ENCODE measurements around the gene BSPRY. TPM values are rescaled to one million over a fixed set of nuclear protein-coding genes. Genes with fewer than 3 reads are reported as not detected.
"Not testable (repeated sequence)": the region's sequence is repeated elsewhere in the genome, so short reads cannot be mapped to it uniquely, and the experiment has no call there.

BSPRY gene
- total RNA-seq, 1 donor = 0.42 TPM

DNA sequence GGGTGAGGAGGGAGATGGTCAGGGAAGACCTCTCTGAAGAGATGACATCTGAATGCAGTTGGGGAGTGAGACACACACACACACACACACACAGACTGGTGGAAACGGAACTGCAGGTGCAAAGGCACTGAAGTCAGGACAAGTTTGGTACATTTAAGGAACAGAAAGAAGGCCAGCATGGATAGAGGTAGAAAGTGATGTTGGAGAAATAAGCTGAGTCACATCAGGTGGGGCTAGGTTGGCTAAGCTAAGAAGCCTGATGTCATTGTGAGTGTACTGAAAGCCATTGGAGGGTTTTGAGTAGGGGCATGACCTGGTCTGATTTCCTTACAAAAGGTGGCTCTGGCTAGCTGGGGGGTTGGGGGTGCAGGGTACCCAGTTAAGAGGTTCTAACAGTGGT, 3.1 kb downstream of the BSPRY start:
- Histone ChIP-seq H3K4me3 (ENCODE audit: low read length) (no peak overlapping the region), H3K9me3 (ENCODE audit: low read depth, low read length) (no peaks in the 10 kb centered on the region), H3K27me3 (ENCODE audit: insufficient read depth, low read length) (peaks cover 10% of the 10 kb centered on the region), H3K4me1 (ENCODE audit: insufficient read depth, low read length) (peaks cover 22% of the 10 kb centered on the region)

DNA sequence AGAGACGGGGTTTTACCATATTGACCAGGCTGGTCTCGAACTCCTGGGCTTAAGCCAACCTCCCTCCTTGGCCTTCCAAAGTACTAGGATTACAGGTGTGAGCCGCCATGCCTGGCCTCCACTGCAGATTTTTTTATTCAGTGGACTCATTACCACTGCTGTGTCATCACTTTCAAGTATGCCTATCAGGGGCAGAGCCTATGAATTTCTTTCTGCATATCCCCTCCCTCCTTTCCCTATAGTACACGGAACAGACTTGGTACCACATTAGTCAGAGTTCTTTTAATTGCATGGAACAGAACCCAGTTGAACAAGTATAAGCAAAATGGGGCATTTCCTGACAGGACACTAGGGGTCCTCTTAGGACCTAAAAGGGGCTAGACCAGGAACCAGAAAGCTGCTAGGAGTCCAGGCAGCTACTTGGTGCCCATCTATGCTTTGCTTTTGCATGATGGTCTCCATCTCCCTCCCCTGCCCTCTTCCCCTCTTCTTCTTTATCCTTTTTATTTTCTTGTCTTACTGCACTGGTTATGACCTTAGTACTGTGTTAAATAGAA, 5.8 kb downstream of the BSPRY start:
- H3K4me3 ChIP-seq (ENCODE audit: low read length) = no peak overlapping the region
- peaks cover 14% of the 10 kb centered on the region for H3K4me1 ChIP-seq (ENCODE audit: insufficient read depth, low read length)
- peaks cover 2% of the 10 kb centered on the region for H3K27me3 ChIP-seq (ENCODE audit: insufficient read depth, low read length)
- no peaks in the 10 kb centered on the region for H3K9me3 ChIP-seq (ENCODE audit: low read depth, low read length)

DNA sequence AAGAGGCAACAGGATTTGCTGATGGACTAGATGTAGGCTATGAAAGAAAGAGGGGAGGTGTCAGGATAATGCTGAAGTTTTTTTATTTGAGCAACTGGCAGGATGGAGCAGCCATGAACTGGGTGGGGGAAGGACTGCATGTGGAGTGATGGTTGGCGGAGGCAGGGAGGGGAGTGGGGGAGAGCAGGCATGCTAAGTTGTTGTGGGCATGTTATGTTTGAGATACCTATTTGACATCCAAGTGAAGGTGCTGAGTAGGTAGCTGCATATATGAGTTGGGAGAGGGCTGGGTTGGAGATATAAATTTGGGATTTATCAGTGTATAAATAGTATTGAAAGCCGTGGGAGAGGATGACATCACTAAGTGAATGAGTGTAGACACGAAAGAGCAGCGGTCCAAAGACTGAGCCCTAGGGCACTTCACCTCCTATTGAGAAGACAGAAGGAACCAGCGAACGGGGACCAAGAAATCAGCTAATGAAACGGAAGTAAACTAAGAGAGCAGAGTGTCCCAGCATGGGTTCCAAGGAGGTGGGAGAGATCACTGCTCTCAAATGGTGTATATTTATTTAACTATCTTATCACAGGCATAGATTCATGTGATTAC, 7.4 kb downstream of the BSPRY start:
- no peak overlapping the region for H3K4me3 ChIP-seq (ENCODE audit: low read length)
- no peaks in the 10 kb centered on the region for H3K27me3 ChIP-seq (ENCODE audit: insufficient read depth, low read length)
- H3K9me3 ChIP-seq (ENCODE audit: low read depth, low read length) = no peaks in the 10 kb centered on the region
- no peaks in the 10 kb centered on the region for H3K4me1 ChIP-seq (ENCODE audit: insufficient read depth, low read length)

DNA sequence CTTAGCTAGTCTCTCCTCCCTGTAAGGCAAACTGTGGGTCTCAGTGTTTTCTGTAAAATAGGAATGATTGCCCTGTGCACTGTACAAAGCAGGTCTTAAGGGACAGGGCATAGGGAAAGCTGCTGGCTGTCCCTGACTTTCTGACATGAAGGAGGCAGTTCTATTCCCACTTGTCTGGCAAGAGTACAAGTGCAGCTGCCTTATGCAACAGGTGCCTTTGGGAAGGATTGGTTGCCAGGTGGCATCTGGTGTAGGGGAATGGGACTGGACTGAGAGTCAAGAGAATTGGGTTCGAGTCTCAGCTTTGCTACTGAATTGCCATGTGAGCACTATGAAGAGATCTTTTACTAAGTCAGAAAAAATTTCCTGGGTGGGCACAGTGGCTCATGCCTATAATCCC, 10.0 kb downstream of the BSPRY start:
- Histone ChIP-seq H3K4me1 (ENCODE audit: insufficient read depth, low read length) (no peaks in the 10 kb centered on the region), H3K27me3 (ENCODE audit: insufficient read depth, low read length) (no peaks in the 10 kb centered on the region), H3K9me3 (ENCODE audit: low read depth, low read length) (no peaks in the 10 kb centered on the region), H3K4me3 (ENCODE audit: low read length) (no peak overlapping the region)

DNA sequence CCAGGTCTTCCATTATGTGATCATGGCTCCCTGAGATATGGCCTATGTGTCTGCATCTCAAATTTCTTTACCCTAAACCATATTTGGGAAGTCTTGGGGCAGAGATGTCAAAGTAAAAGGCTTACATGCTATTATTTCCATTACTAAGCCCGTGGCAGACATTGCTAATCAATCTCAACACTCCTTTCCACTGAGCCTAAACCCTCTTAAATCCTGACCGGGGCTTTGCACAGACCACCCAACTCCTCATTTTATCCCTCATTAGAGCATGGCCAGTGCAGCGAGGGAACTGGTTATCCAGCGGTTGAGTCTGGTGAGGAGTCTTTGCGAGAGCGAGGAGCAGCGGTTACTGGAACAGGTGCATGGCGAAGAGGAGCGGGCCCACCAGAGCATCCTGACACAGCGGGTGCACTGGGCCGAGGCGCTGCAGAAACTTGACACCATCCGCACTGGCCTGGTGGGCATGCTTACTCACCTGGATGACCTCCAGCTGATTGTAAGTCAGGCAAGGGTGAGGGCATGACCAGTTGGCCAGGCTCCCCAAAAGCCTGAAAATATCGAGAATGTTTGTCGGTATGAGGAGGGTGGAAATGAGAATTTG, 11.0 kb downstream of the BSPRY start:
- Histone ChIP-seq H3K27me3 (ENCODE audit: insufficient read depth, low read length) (no peaks in the 10 kb centered on the region), H3K4me1 (ENCODE audit: insufficient read depth, low read length) (peaks cover 4% of the 10 kb centered on the region), H3K4me3 (ENCODE audit: low read length) (no peak overlapping the region), H3K9me3 (ENCODE audit: low read depth, low read length) (no peaks in the 10 kb centered on the region)

DNA sequence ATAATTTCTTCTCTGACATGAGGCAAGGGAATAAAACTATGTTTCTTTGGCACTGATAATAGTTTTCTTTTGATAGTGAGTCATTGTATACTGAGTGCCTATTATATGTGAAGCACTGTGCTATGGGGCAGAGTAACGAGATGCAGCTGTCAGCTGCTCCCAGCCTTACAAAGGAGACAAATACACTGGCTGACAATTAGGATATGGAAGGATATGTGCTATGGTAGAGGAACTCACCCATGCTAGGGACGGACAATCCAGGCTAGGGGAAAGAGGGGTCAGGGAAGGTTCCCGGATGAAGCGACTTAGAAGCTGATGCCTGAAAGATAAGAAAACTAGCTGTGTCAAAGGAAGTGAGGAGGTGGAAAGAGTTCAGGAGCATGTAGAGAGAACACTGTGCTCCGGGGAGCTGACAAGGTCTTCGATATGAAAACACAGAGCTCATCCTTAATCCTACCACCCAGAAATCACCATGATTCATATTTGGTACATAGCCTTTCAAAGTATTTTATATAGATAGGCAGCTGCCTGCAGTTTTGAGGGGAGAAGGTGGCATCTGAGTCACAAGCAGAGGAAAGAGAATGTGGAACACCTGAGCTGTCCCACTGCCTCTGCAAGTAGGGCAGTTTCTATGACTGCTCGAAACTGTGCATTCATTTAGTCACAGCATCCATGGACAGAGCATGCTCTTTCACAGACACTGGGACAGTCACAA, 12.1 kb downstream of the BSPRY start:
- H3K4me1 ChIP-seq (ENCODE audit: insufficient read depth, low read length) = peaks cover 11% of the 10 kb centered on the region
- no peak overlapping the region for H3K4me3 ChIP-seq (ENCODE audit: low read length)
- H3K27me3 ChIP-seq (ENCODE audit: insufficient read depth, low read length) = no peaks in the 10 kb centered on the region
- no peaks in the 10 kb centered on the region for H3K9me3 ChIP-seq (ENCODE audit: low read depth, low read length)

DNA sequence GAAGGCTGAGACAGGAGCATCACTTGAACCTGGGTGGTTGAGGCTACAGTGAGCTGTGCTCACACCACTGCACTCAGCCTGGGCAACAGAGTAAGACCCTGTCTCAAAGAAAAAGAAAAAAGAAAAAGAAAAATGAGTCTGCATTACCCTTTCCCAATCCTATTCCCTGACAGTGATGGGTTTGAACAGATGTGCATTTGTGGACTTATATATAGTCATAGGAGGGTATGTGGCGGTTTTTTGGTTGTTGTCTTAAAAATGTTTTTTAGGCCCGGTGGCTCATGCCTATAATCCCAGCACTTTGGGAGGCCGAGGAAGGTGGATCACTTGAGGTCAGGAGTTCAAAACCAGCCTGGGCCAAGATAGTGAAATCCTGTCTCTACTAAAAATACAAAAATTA, 14.0 kb downstream of the BSPRY start:
- H3K9me3 ChIP-seq (ENCODE audit: low read depth, low read length) = no peaks in the 10 kb centered on the region
- peaks cover 11% of the 10 kb centered on the region for H3K4me1 ChIP-seq (ENCODE audit: insufficient read depth, low read length)
- no peak overlapping the region for H3K4me3 ChIP-seq (ENCODE audit: low read length)
- no peaks in the 10 kb centered on the region for H3K27me3 ChIP-seq (ENCODE audit: insufficient read depth, low read length)

DNA sequence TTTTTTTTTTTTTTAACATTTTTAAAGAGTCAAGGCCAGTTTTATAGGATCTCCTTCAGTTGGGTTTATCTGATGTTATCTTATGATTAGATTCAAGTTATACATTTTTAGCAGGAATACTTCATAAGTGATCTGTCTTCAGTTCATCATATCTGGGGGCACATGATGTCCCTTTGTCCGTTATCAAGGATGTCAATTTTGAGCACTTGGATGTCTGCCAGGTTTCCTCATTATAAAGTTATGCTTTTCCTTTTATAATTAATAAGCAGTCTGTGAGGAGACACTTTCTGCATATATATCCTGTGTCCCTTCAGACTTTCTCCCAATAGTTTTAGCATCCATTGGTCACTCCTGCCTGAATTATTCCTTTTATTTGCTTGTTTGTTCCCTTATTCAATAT, 15.6 kb downstream of the BSPRY start:
- Histone ChIP-seq H3K27me3 (ENCODE audit: insufficient read depth, low read length) (no peaks in the 10 kb centered on the region), H3K4me3 (ENCODE audit: low read length) (no peak overlapping the region), H3K4me1 (ENCODE audit: insufficient read depth, low read length) (peaks cover 11% of the 10 kb centered on the region), H3K9me3 (ENCODE audit: low read depth, low read length) (no peaks in the 10 kb centered on the region)

DNA sequence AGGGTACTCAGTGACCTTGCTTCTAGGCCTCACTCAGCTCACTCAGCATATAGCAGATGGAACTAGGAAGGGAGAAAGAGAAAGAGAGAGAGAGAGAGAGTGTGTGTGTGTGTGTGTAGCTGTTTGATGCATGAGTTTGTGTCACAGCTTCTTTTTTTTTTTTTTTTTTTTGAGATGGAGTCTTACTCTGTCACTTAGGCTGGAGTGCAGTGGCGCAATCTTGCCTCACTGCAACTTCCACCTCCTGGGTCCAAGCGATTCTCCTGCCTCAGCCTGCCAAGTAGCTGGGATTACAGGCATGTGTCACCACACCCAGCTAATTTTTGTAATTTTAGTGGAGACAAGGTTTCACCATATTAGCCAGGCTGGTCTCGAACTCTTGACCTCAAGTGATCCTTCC, 16.3 kb downstream of the BSPRY start:
- peaks cover 11% of the 10 kb centered on the region for H3K4me1 ChIP-seq (ENCODE audit: insufficient read depth, low read length)
- not testable (repeated sequence) for H3K9me3 ChIP-seq (ENCODE audit: low read depth, low read length); H3K4me3 ChIP-seq (ENCODE audit: low read length); H3K27me3 ChIP-seq (ENCODE audit: insufficient read depth, low read length)

DNA sequence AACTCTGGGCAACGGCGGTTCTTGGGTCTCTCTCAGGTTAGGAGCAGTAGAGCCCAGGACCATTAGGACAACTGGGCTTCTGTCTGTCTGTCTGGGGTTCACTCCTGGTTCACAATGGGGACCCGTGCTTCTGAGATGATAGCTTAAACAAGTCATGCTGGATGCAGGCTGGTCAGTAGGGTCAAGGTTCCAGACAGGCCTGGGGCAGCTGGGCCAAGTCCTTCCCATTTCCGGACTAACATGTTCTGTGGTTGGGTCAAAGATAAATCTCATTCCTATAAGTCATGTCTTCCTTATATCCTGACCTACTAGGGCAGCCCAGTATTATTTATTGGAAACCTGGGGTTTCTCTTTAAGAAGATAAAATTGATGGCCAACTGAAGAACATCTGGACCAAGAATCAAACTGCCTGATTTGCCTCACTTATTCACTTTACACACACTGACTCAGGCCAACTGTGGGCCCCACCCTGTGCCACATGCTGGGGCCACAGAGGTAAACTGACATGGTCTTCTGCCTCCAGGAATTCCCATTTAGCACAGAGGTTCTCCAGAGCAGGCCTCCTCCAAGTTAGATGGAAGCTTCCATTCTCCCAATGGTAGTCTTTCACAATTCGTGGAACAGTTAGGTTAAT, 19.1 kb downstream of the BSPRY start:
- Histone ChIP-seq H3K4me1 (ENCODE audit: insufficient read depth, low read length) (peaks cover 11% of the 10 kb centered on the region), H3K9me3 (ENCODE audit: low read depth, low read length) (no peaks in the 10 kb centered on the region), H3K27me3 (ENCODE audit: insufficient read depth, low read length) (no peaks in the 10 kb centered on the region), H3K4me3 (ENCODE audit: low read length) (no peak overlapping the region)

DNA sequence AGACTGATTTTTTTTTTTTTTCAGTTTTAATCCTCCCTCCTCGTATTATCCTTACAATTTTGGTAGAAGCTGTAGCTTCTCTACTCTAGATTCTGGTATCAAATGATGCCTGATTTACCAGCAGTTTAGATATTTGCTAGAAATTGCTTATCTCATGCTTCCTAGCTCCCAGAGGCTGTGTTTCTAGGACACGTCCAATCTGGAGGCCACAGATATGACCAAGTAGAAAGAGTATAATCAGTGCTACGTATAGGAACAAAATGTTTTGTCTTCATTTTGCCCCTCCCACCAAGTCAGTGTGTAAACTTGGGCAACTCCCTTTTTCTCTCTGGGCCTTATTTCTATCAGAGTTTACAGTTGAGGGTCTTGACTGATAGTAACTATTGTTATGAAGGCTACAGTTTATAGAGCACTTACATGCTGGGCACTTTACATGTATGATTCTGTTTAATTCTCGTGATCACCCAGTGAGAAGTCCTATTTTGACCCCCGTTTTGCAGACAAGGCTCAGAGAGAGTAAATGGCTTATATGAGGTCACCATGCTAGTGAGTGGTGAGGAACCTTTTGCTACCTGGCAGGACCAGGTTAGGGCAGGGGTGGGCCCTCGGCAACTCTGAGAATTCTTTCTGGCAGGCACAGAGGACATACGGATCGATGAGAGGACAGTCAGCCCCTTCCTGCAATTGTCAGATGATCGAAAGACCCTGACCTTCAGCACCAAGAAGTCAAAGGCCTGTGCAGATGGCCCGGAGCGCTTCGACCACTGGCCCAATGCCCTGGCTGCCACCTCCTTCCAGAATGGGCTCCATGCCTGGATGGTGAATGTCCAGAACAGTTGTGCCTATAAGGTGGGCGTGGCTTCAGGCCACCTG, 19.9 kb downstream of the BSPRY start:
- H3K9me3 ChIP-seq (ENCODE audit: low read depth, low read length) = no peaks in the 10 kb centered on the region
- H3K27me3 ChIP-seq (ENCODE audit: insufficient read depth, low read length) = no peaks in the 10 kb centered on the region
- H3K4me1 ChIP-seq (ENCODE audit: insufficient read depth, low read length) = peaks cover 11% of the 10 kb centered on the region
- no peak overlapping the region for H3K4me3 ChIP-seq (ENCODE audit: low read length)

DNA sequence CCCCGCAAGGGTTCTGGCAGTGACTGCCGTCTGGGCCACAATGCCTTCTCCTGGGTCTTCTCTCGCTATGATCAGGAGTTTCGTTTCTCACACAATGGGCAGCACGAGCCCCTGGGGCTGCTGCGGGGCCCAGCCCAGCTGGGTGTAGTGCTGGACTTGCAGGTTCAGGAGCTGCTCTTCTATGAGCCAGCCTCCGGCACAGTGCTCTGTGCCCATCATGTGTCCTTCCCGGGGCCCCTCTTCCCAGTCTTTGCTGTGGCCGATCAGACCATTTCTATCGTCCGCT, 20.5 kb downstream of the BSPRY start:
- H3K27me3 ChIP-seq (ENCODE audit: insufficient read depth, low read length) = no peaks in the 10 kb centered on the region
- H3K9me3 ChIP-seq (ENCODE audit: low read depth, low read length) = no peaks in the 10 kb centered on the region
- no peak overlapping the region for H3K4me3 ChIP-seq (ENCODE audit: low read length)
- H3K4me1 ChIP-seq (ENCODE audit: insufficient read depth, low read length) = peaks cover 11% of the 10 kb centered on the region

DNA sequence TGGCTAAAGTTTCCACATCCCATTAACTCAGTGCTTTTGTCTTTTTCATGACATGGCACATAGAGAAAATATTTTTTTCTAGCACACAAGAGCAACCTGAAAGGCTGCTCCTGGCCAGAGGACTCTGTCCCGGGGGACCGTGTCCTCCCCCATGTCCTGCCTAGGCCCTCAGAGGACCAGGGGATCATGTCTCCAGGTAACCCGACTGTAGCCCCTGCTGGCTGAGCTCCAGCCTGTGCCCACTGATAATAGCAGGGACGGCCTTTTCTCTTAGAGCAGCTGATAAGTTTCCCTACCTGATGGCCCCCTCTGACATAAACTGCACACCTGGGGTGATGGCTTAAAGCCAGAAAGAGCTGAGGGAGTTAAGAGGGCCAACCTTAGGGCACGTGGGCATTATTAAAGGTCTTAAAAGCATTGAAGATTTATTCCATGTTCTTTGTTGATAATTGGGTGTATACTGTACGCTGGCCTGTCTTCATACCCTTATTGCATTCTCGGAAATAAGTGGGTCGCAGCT, 21.5 kb downstream of the BSPRY start:
- no peaks in the 10 kb centered on the region for H3K9me3 ChIP-seq (ENCODE audit: low read depth, low read length)

DNA sequence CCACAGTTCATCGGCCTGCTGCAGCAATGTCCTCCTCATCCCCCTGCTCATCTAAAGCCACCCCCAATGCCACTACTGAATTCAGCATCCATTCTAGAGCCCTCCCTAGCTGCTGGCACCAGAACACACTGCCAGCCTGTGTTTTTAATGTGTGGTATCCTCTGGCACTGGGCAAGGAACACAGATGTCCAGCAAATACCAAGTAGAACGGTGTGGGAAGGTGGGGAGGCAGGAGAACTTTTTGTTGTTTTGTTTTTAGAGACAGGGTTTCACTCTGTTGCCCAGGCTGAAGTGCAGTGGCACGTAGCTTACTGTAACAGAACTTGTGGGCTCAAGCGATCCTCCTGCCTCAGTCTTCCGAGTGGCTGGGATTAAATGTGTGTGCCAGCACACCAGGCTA, 22.7 kb downstream of the BSPRY start:
- Histone ChIP-seq H3K9me3 (ENCODE audit: low read depth, low read length) (no peaks in the 10 kb centered on the region), H3K27me3 (ENCODE audit: insufficient read depth, low read length) (no peaks in the 10 kb centered on the region), H3K4me1 (ENCODE audit: insufficient read depth, low read length) (peaks cover 9% of the 10 kb centered on the region), H3K4me3 (ENCODE audit: low read length) (no peak overlapping the region)

More for the DNA sequence above, 21.5 kb downstream of the BSPRY start:
- Histone ChIP-seq H3K4me3 (ENCODE audit: low read length) (no peak overlapping the region), H3K27me3 (ENCODE audit: insufficient read depth, low read length) (no peaks in the 10 kb centered on the region), H3K4me1 (ENCODE audit: insufficient read depth, low read length) (peaks cover 10% of the 10 kb centered on the region)
